GM04503 (cell line): ENCODE results near the gene STYXL1.

ENCODE experiments used
- DNase-seq: peaks from one replicate; pipeline ENCODE4 v3.0.0-alpha.2; 2012; ENCODE audit warnings: low read depth

The STYXL1 gene

GRCh38 chr7:75992083-75992755 lies 55.6 kb downstream of the STYXL1 start:
- DNase-seq, result no peak

- DNase-seq, result no peak
Observed at GRCh38 chr7:75991531-75992082, 56.2 kb downstream of the STYXL1 start.

GRCh38 chr7:75989500-75990388 lies 58.1 kb downstream of the STYXL1 start:
- no peak for DNase-seq

GRCh38 chr7:75988568-75989499 lies 59.0 kb downstream of the STYXL1 start:
- DNase-seq, result no peak

- DNase-seq, result no peak
Observed at GRCh38 chr7:75987805-75988567, 59.8 kb downstream of the STYXL1 start.

- no peak for DNase-seq
Observed at GRCh38 chr7:75987026-75987804, 60.6 kb downstream of the STYXL1 start.

GRCh38 chr7:75986147-75986781 lies 61.5 kb downstream of the STYXL1 start:
- DNase-seq, result no peak

- no peak for DNase-seq
Observed at GRCh38 chr7:75985518-75986146, 62.2 kb downstream of the STYXL1 start.

GRCh38 chr7:75985009-75985517 lies 62.7 kb downstream of the STYXL1 start:
- DNase-seq, result no peak

GRCh38 chr7:75984130-75985008 lies 63.4 kb downstream of the STYXL1 start:
- no peak for DNase-seq

- DNase-seq, result no peak
Observed at GRCh38 chr7:75983471-75984129, 64.2 kb downstream of the STYXL1 start.

GRCh38 chr7:75982306-75983064 lies 65.3 kb downstream of the STYXL1 start:
- DNase-seq, result no peak

- no peak for DNase-seq
Observed at GRCh38 chr7:75981453-75982305, 66.1 kb downstream of the STYXL1 start.

- DNase-seq, result no peak
Observed at GRCh38 chr7:75981203-75981452, 66.7 kb downstream of the STYXL1 start.

GRCh38 chr7:75980430-75981202 lies 67.2 kb downstream of the STYXL1 start:
- no peak for DNase-seq
